IPS-18a (cell line): ENCODE results near the gene EBF4.

Experiments used
- H3K27ac ChIP-seq: one replicate; pipeline ENCODE4 v1.5.1; 2013; ENCODE audit warnings: low read length
- H3K27me3 ChIP-seq: one replicate; pipeline ENCODE4 v1.6.1; 2013; ENCODE audit warnings: mild to moderate bottlenecking, low read length; ENCODE audit not compliant: control insufficient read depth, insufficient read depth
- H3K36me3 ChIP-seq: one replicate; pipeline ENCODE4 v1.6.1; 2013; ENCODE audit warnings: low read depth, low read length; ENCODE audit not compliant: control insufficient read depth
- H3K4me1 ChIP-seq: one replicate; pipeline ENCODE4 v1.6.1; 2013; ENCODE audit warnings: low read depth, low read length; ENCODE audit not compliant: control insufficient read depth
- H3K4me3 ChIP-seq: one replicate; pipeline ENCODE4 v1.5.1; 2013; ENCODE audit warnings: low read length
- H3K9ac ChIP-seq: one replicate; pipeline ENCODE4 v1.6.1; 2013; ENCODE audit warnings: mild to moderate bottlenecking, low read length, moderate library complexity
- H3K9me3 ChIP-seq: one replicate; pipeline ENCODE4 v1.6.1; 2013; ENCODE audit warnings: low read depth, low read length; ENCODE audit not compliant: control insufficient read depth

EBF4 gene

GRCh38 chr20:2755451-2756055 lies 63.0 kb downstream of the EBF4 start:
- Histone ChIP-seq H3K27ac (no peak overlapping the region), H3K27me3 (peaks cover 46% of the 10 kb centered on the region), H3K9me3 (no peaks in the 10 kb centered on the region)

GRCh38 chr20:2756056-2756611 lies 63.6 kb downstream of the EBF4 start:
- Histone ChIP-seq H3K9me3 (no peaks in the 10 kb centered on the region), H3K27me3 (peaks cover 40% of the 10 kb centered on the region), H3K4me3 (no peak overlapping the region), H3K27ac (no peak overlapping the region), H3K4me1 (peaks cover 16% of the 10 kb centered on the region), H3K9ac (no peak overlapping the region), H3K36me3 (no peaks in the 10 kb centered on the region)

More at GRCh38 chr20:2755451-2756055, 63.0 kb downstream of the EBF4 start:
- H3K36me3 ChIP-seq: no peaks in the 10 kb centered on the region
- peaks cover 21% of the 10 kb centered on the region for H3K4me1 ChIP-seq
- no peak overlapping the region for H3K4me3 ChIP-seq
- H3K9ac ChIP-seq: no peak overlapping the region

GRCh38 chr20:2757001-2757400 lies 64.4 kb downstream of the EBF4 start:
- Histone ChIP-seq H3K36me3 (no peaks in the 10 kb centered on the region), H3K4me3 (no peak overlapping the region), H3K9me3 (no peaks in the 10 kb centered on the region), H3K27me3 (peaks cover 31% of the 10 kb centered on the region), H3K27ac (no peak overlapping the region), H3K9ac (no peak overlapping the region), H3K4me1 (peaks cover 12% of the 10 kb centered on the region)

GRCh38 chr20:2757969-2758368 lies 65.4 kb downstream of the EBF4 start:
- no peak overlapping the region for H3K27ac ChIP-seq
- peaks cover 12% of the 10 kb centered on the region for H3K4me1 ChIP-seq
- peaks cover 22% of the 10 kb centered on the region for H3K27me3 ChIP-seq
- no peaks in the 10 kb centered on the region for H3K9me3 ChIP-seq
- H3K4me3 ChIP-seq: no peak overlapping the region
- no peak overlapping the region for H3K9ac ChIP-seq
- H3K36me3 ChIP-seq: no peaks in the 10 kb centered on the region

- Histone ChIP-seq H3K36me3 (no peaks in the 10 kb centered on the region), H3K27me3 (peaks cover 10% of the 10 kb centered on the region), H3K27ac (no peak overlapping the region), H3K4me1 (peaks cover 12% of the 10 kb centered on the region), H3K4me3 (no peak overlapping the region), H3K9me3 (no peaks in the 10 kb centered on the region), H3K9ac (no peak overlapping the region)
Measured at GRCh38 chr20:2759143-2759542, 66.6 kb downstream of the EBF4 start.

GRCh38 chr20:2759603-2760296 lies 67.2 kb downstream of the EBF4 start:
- Histone ChIP-seq H3K36me3 (no peaks in the 10 kb centered on the region), H3K9me3 (no peaks in the 10 kb centered on the region), H3K27ac (no peak overlapping the region), H3K9ac (no peak overlapping the region), H3K4me3 (no peak overlapping the region), H3K27me3 (peaks cover 5% of the 10 kb centered on the region), H3K4me1 (peaks cover 12% of the 10 kb centered on the region)

GRCh38 chr20:2760297-2760951 lies 67.8 kb downstream of the EBF4 start:
- no peaks in the 10 kb centered on the region for H3K27me3 ChIP-seq
- no peak overlapping the region for H3K4me3 ChIP-seq
- H3K9ac ChIP-seq: no peak overlapping the region
- H3K36me3 ChIP-seq: no peaks in the 10 kb centered on the region
- no peak overlapping the region for H3K27ac ChIP-seq
- no peaks in the 10 kb centered on the region for H3K9me3 ChIP-seq
- peaks cover 12% of the 10 kb centered on the region for H3K4me1 ChIP-seq

- H3K27me3 ChIP-seq: no peaks in the 10 kb centered on the region
- H3K9ac ChIP-seq: no peak overlapping the region
- peaks cover 12% of the 10 kb centered on the region for H3K4me1 ChIP-seq
- no peaks in the 10 kb centered on the region for H3K36me3 ChIP-seq
- no peaks in the 10 kb centered on the region for H3K9me3 ChIP-seq
- H3K4me3 ChIP-seq: no peak overlapping the region
- no peak overlapping the region for H3K27ac ChIP-seq
Measured at GRCh38 chr20:2760952-2761305, 68.3 kb downstream of the EBF4 start.

- peaks cover 12% of the 10 kb centered on the region for H3K4me1 ChIP-seq
- H3K4me3 ChIP-seq: no peak overlapping the region
- no peak overlapping the region for H3K27ac ChIP-seq
- H3K36me3 ChIP-seq: no peaks in the 10 kb centered on the region
- no peaks in the 10 kb centered on the region for H3K27me3 ChIP-seq
- no peak overlapping the region for H3K9ac ChIP-seq
- H3K9me3 ChIP-seq: no peaks in the 10 kb centered on the region
Measured at GRCh38 chr20:2761885-2762284, 69.3 kb downstream of the EBF4 start.

GRCh38 chr20:2762578-2763131 lies 70.1 kb downstream of the EBF4 start:
- Histone ChIP-seq H3K27ac (no peak overlapping the region), H3K4me1 (peaks cover 12% of the 10 kb centered on the region), H3K9ac (no peak overlapping the region), H3K4me3 (no peak overlapping the region), H3K9me3 (no peaks in the 10 kb centered on the region), H3K27me3 (no peaks in the 10 kb centered on the region), H3K36me3 (no peaks in the 10 kb centered on the region)

- no peak overlapping the region for H3K4me3 ChIP-seq
- H3K36me3 ChIP-seq: no peaks in the 10 kb centered on the region
- no peaks in the 10 kb centered on the region for H3K27me3 ChIP-seq
- peaks cover 12% of the 10 kb centered on the region for H3K4me1 ChIP-seq
- H3K9me3 ChIP-seq: no peaks in the 10 kb centered on the region
- no peak overlapping the region for H3K9ac ChIP-seq
- no peak overlapping the region for H3K27ac ChIP-seq
Measured at GRCh38 chr20:2763186-2763585, 70.6 kb downstream of the EBF4 start.
